ENCODE results near the gene PRR30. TPM values are rescaled to one million over a fixed set of nuclear protein-coding genes. Genes with fewer than 3 reads are reported as not detected.

The PRR30 gene
- total RNA-seq, 1 donor from 2014 or later: not detected

GRCh38 chr2:27087823-27088410, 51.3 kb downstream of the PRR30 start:
- TF ChIP-seq CTCF (IDR thresholded peaks at IDR 0.05; ENCODE audit: insufficient read depth, low read length, severe bottlenecking): no peak
- no peaks in the 10 kb centered on the region for H3K36me3 ChIP-seq (ENCODE audit: control insufficient read depth, insufficient read depth, low read length)
- FAIRE-seq: no peak
- H3K4me3 ChIP-seq (ENCODE audit: low read depth, low read length): no peak overlapping the region
- no peak for DNase-seq (ENCODE audit: low read depth)
- H3K27me3 ChIP-seq (ENCODE audit: control insufficient read depth, insufficient read depth, low read length): no peaks in the 10 kb centered on the region

Other genes with a start within 250 kb of the PRR30 start
- gene MAPRE3, start 168.8 kb downstream of the PRR30 start, total RNA-seq: 1.6 and 2.8 TPM in 2 replicates
- gene TMEM214, start 106.4 kb downstream of the PRR30 start, total RNA-seq: 15.8 and 17.3 TPM in 2 replicates
- 9.2 and 16.5 TPM in 2 replicates for gene AGBL5, start 87.7 kb downstream of the PRR30 start, total RNA-seq
- 226 and 277 TPM in 2 replicates for gene OST4, start 67.8 kb downstream of the PRR30 start, total RNA-seq
- gene EMILIN1, start 60.8 kb downstream of the PRR30 start, total RNA-seq: under 0.01 and 1.6 TPM in 2 replicates
- 0.53 and 0.77 TPM in 2 replicates for gene KHK, start 52.6 kb downstream of the PRR30 start, total RNA-seq
- gene CGREF1, start 20.3 kb downstream of the PRR30 start, total RNA-seq: 0.26 and 0.53 TPM in 2 replicates
- gene ABHD1, start 15.6 kb downstream of the PRR30 start, total RNA-seq: not detected in 2 replicates
- 46.1 and 69.3 TPM in 2 replicates for gene PREB, start 4.8 kb downstream of the PRR30 start, total RNA-seq
- gene TCF23, start 9.6 kb upstream of the PRR30 start, total RNA-seq: under 0.01 TPM in 1 of 2 replicates, not detected in the other
- gene ATRAID, start 72.6 kb upstream of the PRR30 start, total RNA-seq: 184 and 257 TPM in 2 replicates
- 6.3 and 21.1 TPM in 2 replicates for gene SLC5A6, start 72.9 kb upstream of the PRR30 start, total RNA-seq
- 21.6 and 24.3 TPM in 2 replicates for gene CAD, start 78.0 kb upstream of the PRR30 start, total RNA-seq
- not detected in 2 replicates for gene SLC30A3, start 123.6 kb upstream of the PRR30 start, total RNA-seq
- gene DNAJC5G, start 136.0 kb upstream of the PRR30 start, total RNA-seq: not detected in 2 replicates
- not detected in 2 replicates for gene TRIM54, start 143.0 kb upstream of the PRR30 start, total RNA-seq
- 0.51 and 1.8 TPM in 2 replicates for gene UCN, start 169.0 kb upstream of the PRR30 start, total RNA-seq
- 43.3 and 55.3 TPM in 2 replicates for gene MPV17, start 183.7 kb upstream of the PRR30 start, total RNA-seq
- gene GTF3C2, start 217.4 kb upstream of the PRR30 start, total RNA-seq: 19.2 and 20.9 TPM in 2 replicates
- 29.7 and 32.4 TPM in 2 replicates for gene EIF2B4, start 230.9 kb upstream of the PRR30 start, total RNA-seq
- 99.3 and 102 TPM in 2 replicates for gene SNX17, start 231.2 kb upstream of the PRR30 start, total RNA-seq
- gene ZNF513, start 241.3 kb upstream of the PRR30 start, total RNA-seq: 7.1 and 9.5 TPM in 2 replicates